ENCODE data around the gene UPK3A. TPM values are rescaled to one million over a fixed set of nuclear protein-coding genes. Genes with fewer than 3 reads are reported as not detected.
A peak's percentile ranks its signal among the peaks of the same experiment; 100 is the strongest.
"Not testable (repeated sequence)": the region's sequence is repeated elsewhere in the genome, so short reads cannot be mapped to it uniquely, and the experiment has no call there.

Gene UPK3A
- total RNA-seq, 1 donor from 2014 or later: not detected

DNA sequence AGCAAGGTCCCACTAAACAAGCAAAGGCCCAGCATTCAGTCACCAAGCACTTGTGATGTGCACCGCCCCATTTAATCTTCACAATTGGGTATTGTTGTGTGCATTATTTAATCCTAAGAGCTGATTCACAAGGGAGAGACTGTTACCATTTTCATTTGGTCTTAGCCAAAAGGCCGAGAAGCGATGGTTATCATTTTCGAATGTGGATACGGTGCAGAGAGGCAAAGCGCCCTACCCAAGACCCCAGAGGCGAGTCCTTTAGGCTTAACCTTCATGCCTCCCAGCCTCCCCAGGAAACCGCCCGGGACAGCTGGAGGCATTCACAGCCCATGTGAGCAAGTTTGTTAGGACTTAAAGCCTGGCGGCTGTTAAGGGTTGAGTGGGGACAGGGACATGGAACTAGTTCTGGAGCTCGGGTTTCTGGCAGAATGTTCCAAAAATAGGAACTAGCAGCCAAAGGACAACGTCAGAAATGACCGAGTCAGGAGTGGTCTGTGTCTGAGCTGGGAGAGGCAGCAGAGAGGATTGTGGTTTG lies 13.0 kb upstream of the UPK3A start:
- H3K4me3 ChIP-seq: no peak overlapping the region
- intact Hi-C loops (cut with micrococcal nuclease): no loop called here
- H3K27ac ChIP-seq (replicated peaks): peak overlapping the region; percentile 91
- H3K36me3 ChIP-seq: no peaks in the 10 kb centered on the region
- DNase-seq: peak; percentile 71
- peaks cover 10% of the 10 kb centered on the region for H3K27me3 ChIP-seq (ENCODE audit: low read depth)
- no peaks in the 10 kb centered on the region for H3K9me3 ChIP-seq (replicated peaks)
- TF ChIP-seq, protein P1, sequence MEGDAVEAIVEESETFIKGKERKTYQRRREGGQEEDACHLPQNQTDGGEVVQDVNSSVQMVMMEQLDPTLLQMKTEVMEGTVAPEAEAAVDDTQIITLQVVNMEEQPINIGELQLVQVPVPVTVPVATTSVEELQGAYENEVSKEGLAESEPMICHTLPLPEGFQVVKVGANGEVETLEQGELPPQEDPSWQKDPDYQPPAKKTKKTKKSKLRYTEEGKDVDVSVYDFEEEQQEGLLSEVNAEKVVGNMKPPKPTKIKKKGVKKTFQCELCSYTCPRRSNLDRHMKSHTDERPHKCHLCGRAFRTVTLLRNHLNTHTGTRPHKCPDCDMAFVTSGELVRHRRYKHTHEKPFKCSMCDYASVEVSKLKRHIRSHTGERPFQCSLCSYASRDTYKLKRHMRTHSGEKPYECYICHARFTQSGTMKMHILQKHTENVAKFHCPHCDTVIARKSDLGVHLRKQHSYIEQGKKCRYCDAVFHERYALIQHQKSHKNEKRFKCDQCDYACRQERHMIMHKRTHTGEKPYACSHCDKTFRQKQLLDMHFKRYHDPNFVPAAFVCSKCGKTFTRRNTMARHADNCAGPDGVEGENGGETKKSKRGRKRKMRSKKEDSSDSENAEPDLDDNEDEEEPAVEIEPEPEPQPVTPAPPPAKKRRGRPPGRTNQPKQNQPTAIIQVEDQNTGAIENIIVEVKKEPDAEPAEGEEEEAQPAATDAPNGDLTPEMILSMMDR (IDR thresholded peaks at IDR 0.05; ENCODE audit: borderline replicate concordance): no peak
- peaks cover 49% of the 10 kb centered on the region for H3K4me1 ChIP-seq

GRCh38 chr22:45272498-45272897 lies 12.3 kb upstream of the UPK3A start:
- TF ChIP-seq, protein P1 (IDR thresholded peaks at IDR 0.05; ENCODE audit: borderline replicate concordance): no peak
- Histone ChIP-seq H3K9me3 (replicated peaks) (no peaks in the 10 kb centered on the region), H3K4me1 (peaks cover 49% of the 10 kb centered on the region), H3K27me3 (ENCODE audit: low read depth) (peaks cover 7% of the 10 kb centered on the region), H3K36me3 (no peaks in the 10 kb centered on the region), H3K4me3 (no peak overlapping the region), H3K27ac (replicated peaks) (peak overlapping the region; percentile 91)
- no peak for DNase-seq
- intact Hi-C loops (cut with micrococcal nuclease): no loop called here

DNA sequence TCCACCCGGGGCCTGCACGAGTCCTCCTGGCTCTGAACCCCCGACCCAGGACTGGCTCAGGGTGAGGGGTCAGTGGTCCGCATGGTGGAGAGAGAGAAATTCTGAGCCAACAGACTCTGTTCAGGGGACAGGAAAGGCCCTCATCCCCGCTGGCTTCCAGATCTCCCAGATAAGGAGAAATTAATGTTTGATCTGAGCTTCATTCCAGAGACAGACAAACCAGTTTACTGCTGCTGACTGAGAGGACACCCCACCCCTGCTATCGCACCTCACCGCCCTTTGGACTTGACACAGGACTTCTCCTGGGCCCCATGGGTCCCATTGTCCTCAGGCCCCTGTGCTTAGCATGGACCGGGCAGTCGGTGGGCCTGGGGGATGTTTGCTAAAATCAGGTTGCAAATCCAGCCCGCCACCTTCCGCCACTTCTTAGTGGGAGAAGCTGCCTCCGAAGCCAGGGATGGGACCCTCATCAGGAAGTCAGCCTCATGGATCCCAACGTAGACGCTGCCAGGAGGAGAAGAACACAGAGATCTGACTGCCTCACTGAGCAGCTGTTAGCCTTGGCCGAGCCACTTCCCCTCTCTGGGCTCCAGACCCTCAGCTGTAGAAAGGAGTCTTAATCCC lies 11.2 kb upstream of the UPK3A start:
- Histone ChIP-seq H3K4me1 (peaks cover 49% of the 10 kb centered on the region), H3K4me3 (no peak overlapping the region), H3K9me3 (replicated peaks) (no peaks in the 10 kb centered on the region), H3K27me3 (ENCODE audit: low read depth) (no peaks in the 10 kb centered on the region), H3K36me3 (no peaks in the 10 kb centered on the region), H3K27ac (replicated peaks) (peak overlapping the region; percentile 91)
- TF ChIP-seq, protein P1 (IDR thresholded peaks at IDR 0.05; ENCODE audit: borderline replicate concordance): no peak
- no peak for DNase-seq
- intact Hi-C loops (cut with micrococcal nuclease): no loop called here

DNA sequence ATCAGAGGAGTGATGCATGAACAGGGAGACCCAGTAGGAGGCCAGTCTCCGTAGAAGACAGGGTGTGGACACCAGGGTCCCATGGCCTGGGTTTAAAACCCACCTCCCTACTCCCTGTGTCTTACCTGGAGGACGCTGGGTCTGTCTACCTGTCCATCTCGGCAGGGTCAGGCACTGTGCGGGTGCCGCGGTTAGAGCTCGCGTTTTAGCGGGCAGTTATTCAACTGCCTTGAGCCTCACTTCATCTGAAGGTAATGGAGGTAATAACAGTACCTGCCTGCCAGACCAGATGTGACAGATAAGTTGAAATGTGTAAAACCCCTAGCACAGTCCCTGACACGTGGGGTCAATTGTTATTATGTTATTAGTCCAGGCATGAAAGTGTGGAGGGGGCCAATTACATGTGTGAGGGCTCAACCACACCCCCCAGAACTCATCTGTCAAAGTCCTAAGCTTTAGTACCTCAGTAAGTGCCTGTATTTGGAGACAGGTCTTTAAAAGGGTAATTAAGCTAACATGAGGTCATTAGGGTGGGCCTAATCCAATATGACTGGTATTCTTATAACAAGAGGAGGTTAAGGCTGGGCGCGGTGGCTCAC lies 8.1 kb upstream of the UPK3A start:
- intact Hi-C loops (cut with micrococcal nuclease): no loop called here
- no peak overlapping the region for H3K27ac ChIP-seq (replicated peaks)
- TF ChIP-seq, protein P1 (IDR thresholded peaks at IDR 0.05; ENCODE audit: borderline replicate concordance): no peak
- peaks cover 37% of the 10 kb centered on the region for H3K4me1 ChIP-seq
- no peaks in the 10 kb centered on the region for H3K9me3 ChIP-seq (replicated peaks)
- no peaks in the 10 kb centered on the region for H3K27me3 ChIP-seq (ENCODE audit: low read depth)
- DNase-seq: no peak
- H3K36me3 ChIP-seq: no peaks in the 10 kb centered on the region
- H3K4me3 ChIP-seq: no peak overlapping the region

DNA sequence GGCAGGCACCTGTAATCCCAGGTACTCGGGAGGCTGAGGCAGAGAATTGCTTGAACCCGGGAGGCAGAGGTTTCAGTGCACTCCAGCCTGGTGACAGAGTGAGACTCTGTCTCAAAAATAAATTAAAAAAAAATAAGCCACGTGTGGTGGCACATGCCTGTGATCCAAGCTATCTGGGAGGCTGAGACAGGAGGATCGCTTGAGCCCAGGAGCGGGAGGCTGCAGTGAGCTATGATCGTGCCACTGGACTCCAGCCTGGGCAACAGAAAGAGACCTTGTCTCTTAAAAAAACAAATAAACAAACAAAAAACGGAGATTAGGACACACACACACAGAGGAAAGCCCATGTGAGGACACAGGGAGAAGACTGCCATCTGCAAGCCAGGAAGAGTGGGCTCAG lies 7.0 kb upstream of the UPK3A start:
- H3K27ac ChIP-seq (replicated peaks); H3K27me3 ChIP-seq (ENCODE audit: low read depth); H3K36me3 ChIP-seq; H3K4me3 ChIP-seq; H3K9me3 ChIP-seq (replicated peaks); DNase-seq; intact Hi-C loops (cut with micrococcal nuclease): not testable (repeated sequence)
- H3K4me1 ChIP-seq: peaks cover 27% of the 10 kb centered on the region

- no peak overlapping the region for H3K4me3 ChIP-seq
- no peaks in the 10 kb centered on the region for H3K27me3 ChIP-seq (ENCODE audit: low read depth)
- no peak overlapping the region for H3K27ac ChIP-seq (replicated peaks)
- TF ChIP-seq, protein P1 (IDR thresholded peaks at IDR 0.05; ENCODE audit: borderline replicate concordance): no peak
- H3K9me3 ChIP-seq (replicated peaks): no peaks in the 10 kb centered on the region
- H3K36me3 ChIP-seq: no peaks in the 10 kb centered on the region
- H3K4me1 ChIP-seq: peaks cover 24% of the 10 kb centered on the region
- intact Hi-C loops (cut with micrococcal nuclease): no loop called here
- no peak for DNase-seq
Measured at GRCh38 chr22:45278125-45278524, 6.6 kb upstream of the UPK3A start.

All from left ventricle myocardium inferior (tissue), 1 donor.